Liver (tissue), 3 donors: ENCODE data around the gene GRM2.

Experiments
- EGR1 ChIP-seq, 2 donors: IDR thresholded peaks; 2 replicates each; pipeline ENCODE4 v1.6.1; 2016 to 2018; ENCODE audit warnings: antibody characterized with exemption in 2 of 2, low read depth in 2 of 2
- GABPA ChIP-seq, 2 donors: IDR thresholded peaks in 1 of 2; conservative IDR thresholded peaks in 1 of 2; 2 replicates each; pipeline ENCODE4 v1.6.1; 2016; ENCODE audit warnings: antibody characterized with exemption in 2 of 2, mild to moderate bottlenecking in 1 of 2, moderate library complexity in 1 of 2
- JUND ChIP-seq, 2 donors: IDR thresholded peaks; 2 replicates each; pipeline ENCODE4 v1.6.1; 2016; ENCODE audit warnings: antibody characterized with exemption in 2 of 2
- RAD21 ChIP-seq, 2 donors: IDR thresholded peaks; 2 replicates each; pipeline ENCODE4 v1.6.1; 2016; ENCODE audit warnings: antibody characterized with exemption in 2 of 2, mild to moderate bottlenecking in 2 of 2
- SP1 ChIP-seq: IDR thresholded peaks from 2 replicates; pipeline ENCODE4 v1.6.1; 2018; ENCODE audit warnings: antibody characterized with exemption, mild to moderate bottlenecking
- TAF1 ChIP-seq: conservative IDR thresholded peaks from 2 replicates; pipeline ENCODE4 v1.6.1; 2016; ENCODE audit warnings: antibody characterized with exemption, mild to moderate bottlenecking
- YY1 ChIP-seq: IDR thresholded peaks from 2 replicates; pipeline ENCODE4 v1.6.1; 2016; ENCODE audit warnings: antibody characterized with exemption, mild to moderate bottlenecking
- TF ChIP-seq, protein P1 (sequence below): fragments of 150-350 bp; IDR thresholded peaks from 2 replicates; pipeline ENCODE4 v1.5.1; 2017; ENCODE audit warnings: improper control_type of control experiment, low read depth, low read length; ENCODE audit not compliant: missing input control
- TF ChIP-seq, protein P2 (sequence below): IDR thresholded peaks from 2 replicates; pipeline ENCODE4 v1.6.1; 2016; ENCODE audit warnings: antibody characterized with exemption
- TF ChIP-seq, protein P3 (sequence below): IDR thresholded peaks from 2 replicates; pipeline ENCODE4 v1.6.1; 2016; ENCODE audit warnings: antibody characterized with exemption
- TF ChIP-seq, protein P4 (sequence below): IDR thresholded peaks from 2 replicates; pipeline ENCODE4 v1.6.1; 2016; ENCODE audit warnings: antibody characterized with exemption
- TF ChIP-seq, protein P5 (sequence below): IDR thresholded peaks from 2 replicates; pipeline ENCODE4 v1.6.1; 2016; ENCODE audit warnings: antibody characterized with exemption, mild to moderate bottlenecking
- donor health status: healthy.
- donor health status: healthy.

DNA sequence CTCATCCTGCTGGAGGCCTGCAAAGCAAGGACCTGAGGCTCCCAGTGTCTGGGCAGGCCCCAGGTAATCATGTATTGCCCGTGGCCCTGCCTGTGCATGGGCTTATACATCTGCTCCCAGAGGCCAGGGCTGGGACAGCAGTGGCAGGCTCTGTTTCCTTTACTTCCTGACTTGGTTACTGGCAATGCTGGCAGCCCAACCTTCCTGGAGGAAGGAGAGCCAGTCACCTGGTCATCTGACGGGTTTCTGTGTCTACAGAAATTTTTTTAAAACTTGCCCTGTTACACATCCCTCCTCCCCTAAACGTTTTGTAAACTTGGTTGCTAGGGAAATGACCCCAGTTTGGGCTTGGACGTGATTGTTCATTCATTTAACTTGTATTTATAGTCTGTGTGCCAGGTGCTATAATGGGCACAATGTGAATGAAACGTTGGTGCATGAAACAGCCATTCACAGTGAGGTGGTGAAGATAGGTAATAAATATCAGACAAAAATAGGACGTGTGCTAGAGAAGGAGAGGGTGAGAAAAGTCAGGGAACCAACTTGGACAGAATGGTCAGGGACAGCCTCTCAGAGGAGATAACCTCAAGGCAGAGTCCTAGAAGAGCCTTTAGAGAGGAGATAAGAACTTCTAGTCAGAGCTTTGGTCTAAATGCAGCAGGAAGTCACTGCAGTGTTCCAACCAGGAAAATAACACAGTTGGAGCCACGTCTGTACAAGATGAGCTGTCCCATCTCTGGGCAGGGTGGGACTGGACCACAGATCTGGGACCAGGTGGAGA lies 21.7 kb upstream of the GRM2 start:
- TF ChIP-seq, protein P1, sequence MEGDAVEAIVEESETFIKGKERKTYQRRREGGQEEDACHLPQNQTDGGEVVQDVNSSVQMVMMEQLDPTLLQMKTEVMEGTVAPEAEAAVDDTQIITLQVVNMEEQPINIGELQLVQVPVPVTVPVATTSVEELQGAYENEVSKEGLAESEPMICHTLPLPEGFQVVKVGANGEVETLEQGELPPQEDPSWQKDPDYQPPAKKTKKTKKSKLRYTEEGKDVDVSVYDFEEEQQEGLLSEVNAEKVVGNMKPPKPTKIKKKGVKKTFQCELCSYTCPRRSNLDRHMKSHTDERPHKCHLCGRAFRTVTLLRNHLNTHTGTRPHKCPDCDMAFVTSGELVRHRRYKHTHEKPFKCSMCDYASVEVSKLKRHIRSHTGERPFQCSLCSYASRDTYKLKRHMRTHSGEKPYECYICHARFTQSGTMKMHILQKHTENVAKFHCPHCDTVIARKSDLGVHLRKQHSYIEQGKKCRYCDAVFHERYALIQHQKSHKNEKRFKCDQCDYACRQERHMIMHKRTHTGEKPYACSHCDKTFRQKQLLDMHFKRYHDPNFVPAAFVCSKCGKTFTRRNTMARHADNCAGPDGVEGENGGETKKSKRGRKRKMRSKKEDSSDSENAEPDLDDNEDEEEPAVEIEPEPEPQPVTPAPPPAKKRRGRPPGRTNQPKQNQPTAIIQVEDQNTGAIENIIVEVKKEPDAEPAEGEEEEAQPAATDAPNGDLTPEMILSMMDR, result no peak
- TF ChIP-seq TAF1 (no peak), YY1 (no peak), RAD21 (IDR thresholded peaks at IDR 0.05) (no peak), GABPA (IDR thresholded peaks at IDR 0.05 in 1 of 2, conservative IDR thresholded peaks at IDR 0.05 in 1 of 2) (no peak), JUND (IDR thresholded peaks at IDR 0.05) (no peak), SP1 (no peak), EGR1 (IDR thresholded peaks at IDR 0.05; ENCODE audit: low read depth in 2 of 2) (no peak)
- TF ChIP-seq, protein P2, sequence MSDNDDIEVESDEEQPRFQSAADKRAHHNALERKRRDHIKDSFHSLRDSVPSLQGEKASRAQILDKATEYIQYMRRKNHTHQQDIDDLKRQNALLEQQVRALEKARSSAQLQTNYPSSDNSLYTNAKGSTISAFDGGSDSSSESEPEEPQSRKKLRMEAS, result no peak
- TF ChIP-seq, protein P3, sequence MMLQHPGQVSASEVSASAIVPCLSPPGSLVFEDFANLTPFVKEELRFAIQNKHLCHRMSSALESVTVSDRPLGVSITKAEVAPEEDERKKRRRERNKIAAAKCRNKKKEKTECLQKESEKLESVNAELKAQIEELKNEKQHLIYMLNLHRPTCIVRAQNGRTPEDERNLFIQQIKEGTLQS, result no peak
- TF ChIP-seq, protein P4, sequence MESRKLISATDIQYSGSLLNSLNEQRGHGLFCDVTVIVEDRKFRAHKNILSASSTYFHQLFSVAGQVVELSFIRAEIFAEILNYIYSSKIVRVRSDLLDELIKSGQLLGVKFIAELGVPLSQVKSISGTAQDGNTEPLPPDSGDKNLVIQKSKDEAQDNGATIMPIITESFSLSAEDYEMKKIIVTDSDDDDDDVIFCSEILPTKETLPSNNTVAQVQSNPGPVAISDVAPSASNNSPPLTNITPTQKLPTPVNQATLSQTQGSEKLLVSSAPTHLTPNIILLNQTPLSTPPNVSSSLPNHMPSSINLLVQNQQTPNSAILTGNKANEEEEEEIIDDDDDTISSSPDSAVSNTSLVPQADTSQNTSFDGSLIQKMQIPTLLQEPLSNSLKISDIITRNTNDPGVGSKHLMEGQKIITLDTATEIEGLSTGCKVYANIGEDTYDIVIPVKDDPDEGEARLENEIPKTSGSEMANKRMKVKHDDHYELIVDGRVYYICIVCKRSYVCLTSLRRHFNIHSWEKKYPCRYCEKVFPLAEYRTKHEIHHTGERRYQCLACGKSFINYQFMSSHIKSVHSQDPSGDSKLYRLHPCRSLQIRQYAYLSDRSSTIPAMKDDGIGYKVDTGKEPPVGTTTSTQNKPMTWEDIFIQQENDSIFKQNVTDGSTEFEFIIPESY, result no peak
- TF ChIP-seq, protein P5, sequence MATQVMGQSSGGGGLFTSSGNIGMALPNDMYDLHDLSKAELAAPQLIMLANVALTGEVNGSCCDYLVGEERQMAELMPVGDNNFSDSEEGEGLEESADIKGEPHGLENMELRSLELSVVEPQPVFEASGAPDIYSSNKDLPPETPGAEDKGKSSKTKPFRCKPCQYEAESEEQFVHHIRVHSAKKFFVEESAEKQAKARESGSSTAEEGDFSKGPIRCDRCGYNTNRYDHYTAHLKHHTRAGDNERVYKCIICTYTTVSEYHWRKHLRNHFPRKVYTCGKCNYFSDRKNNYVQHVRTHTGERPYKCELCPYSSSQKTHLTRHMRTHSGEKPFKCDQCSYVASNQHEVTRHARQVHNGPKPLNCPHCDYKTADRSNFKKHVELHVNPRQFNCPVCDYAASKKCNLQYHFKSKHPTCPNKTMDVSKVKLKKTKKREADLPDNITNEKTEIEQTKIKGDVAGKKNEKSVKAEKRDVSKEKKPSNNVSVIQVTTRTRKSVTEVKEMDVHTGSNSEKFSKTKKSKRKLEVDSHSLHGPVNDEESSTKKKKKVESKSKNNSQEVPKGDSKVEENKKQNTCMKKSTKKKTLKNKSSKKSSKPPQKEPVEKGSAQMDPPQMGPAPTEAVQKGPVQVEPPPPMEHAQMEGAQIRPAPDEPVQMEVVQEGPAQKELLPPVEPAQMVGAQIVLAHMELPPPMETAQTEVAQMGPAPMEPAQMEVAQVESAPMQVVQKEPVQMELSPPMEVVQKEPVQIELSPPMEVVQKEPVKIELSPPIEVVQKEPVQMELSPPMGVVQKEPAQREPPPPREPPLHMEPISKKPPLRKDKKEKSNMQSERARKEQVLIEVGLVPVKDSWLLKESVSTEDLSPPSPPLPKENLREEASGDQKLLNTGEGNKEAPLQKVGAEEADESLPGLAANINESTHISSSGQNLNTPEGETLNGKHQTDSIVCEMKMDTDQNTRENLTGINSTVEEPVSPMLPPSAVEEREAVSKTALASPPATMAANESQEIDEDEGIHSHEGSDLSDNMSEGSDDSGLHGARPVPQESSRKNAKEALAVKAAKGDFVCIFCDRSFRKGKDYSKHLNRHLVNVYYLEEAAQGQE, result no peak
